Measurements from ENCODE around the gene PSMD8.

PSMD8 gene

DNA sequence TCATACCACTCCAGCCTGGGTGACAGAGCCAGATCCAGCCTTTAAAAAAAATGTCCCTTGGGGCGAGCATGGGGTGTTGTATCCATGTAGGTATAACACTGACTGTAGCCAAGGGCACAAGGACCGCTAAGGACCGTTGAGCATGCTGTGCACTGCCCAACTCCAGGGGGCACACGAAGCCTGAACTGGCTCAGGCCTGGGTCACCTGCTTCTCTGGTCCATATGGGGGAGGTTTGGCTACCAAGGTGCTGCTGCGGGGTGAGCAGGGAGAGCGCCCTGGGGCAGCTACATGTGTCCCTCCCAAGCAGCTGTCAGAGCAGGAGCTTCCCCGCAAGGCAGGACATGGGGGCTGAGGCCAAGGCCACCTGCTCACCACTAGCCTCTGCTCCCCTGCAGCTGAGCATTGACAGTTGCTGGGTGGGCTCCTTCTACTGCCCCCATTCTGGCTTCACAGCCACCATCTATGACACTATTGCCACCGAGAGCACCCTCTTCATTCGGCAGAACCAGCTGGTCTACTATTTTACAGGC is 22.4 kb upstream of the PSMD8 start:
- Histone ChIP-seq H2BK120ac (ENCODE audit: low read depth, low read length) (no peak overlapping the region), H3K4me2 (ENCODE audit: insufficient read depth, low read length, poor library complexity, severe bottlenecking) (no peak overlapping the region), H4K91ac (ENCODE audit: low read depth, low read length, poor library complexity) (no peak overlapping the region), H2AK5ac (ENCODE audit: low read depth, low read length) (peak overlapping the region; percentile 92), H3K36me3 (replicated peaks in 1 of 2; ENCODE audit: control insufficient read depth in 2 of 2, insufficient read depth in 2 of 2, low read length in 2 of 2) (no peaks in the 10 kb centered on the region), H3K27ac (replicated peaks; ENCODE audit: low read length) (no peak overlapping the region), H3K23ac (ENCODE audit: low read depth, low read length, poor library complexity) (peak overlapping the region; percentile 55), H3K9ac (ENCODE audit: low read depth, low read length, poor library complexity) (peak overlapping the region; percentile 12), H3K4me3 (ENCODE audit: low read length in 2 of 2) (no peak overlapping the region), H3K18ac (ENCODE audit: low read length) (peak overlapping the region; percentile 90), H2BK12ac (ENCODE audit: low read length) (no peak overlapping the region), H3K27me3 (ENCODE audit: control insufficient read depth in 3 of 3, insufficient read depth in 3 of 3, low read depth in 1 of 3, low read length in 3 of 3) (peaks cover 0 to 10% (median 3%) of the 10 kb centered on the region in 3 experiments), H3K79me1 (ENCODE audit: low read depth, low read length) (no peaks in the 10 kb centered on the region), H3K4ac (ENCODE audit: low read length) (no peak overlapping the region), H4K8ac (ENCODE audit: low read depth, low read length) (no peak overlapping the region), H2BK15ac (ENCODE audit: low read length) (peak overlapping the region; percentile 85), H3K9me3 (replicated peaks in 1 of 2; ENCODE audit: control insufficient read depth in 2 of 2, insufficient read depth in 1 of 2, low read depth in 1 of 2, low read length in 2 of 2) (no peaks in the 10 kb centered on the region), H2BK5ac (ENCODE audit: low read length) (no peak overlapping the region), H3K14ac (ENCODE audit: low read length) (peak overlapping the region; percentile 84), H2AFZ (ENCODE audit: low read length) (no peak overlapping the region), H3K4me1 (ENCODE audit: control insufficient read depth in 2 of 2, insufficient read depth in 1 of 2, low read depth in 1 of 2, low read length in 2 of 2) (peaks cover 0 to 5% of the 10 kb centered on the region in 2 donors)
- no peak for DNase-seq (ENCODE audit: low spot score)
- WGBS, 2 donors (ENCODE audit: extremely low coverage in 2 of 2, insufficient read length in 2 of 2, insufficient replicate concordance in 1 of 2) = no CpG with 5 or more reads among the region's 9 CpGs

GRCh38 chr19:38352611-38353010 is 21.8 kb upstream of the PSMD8 start:
- no peak overlapping the region for H2BK12ac ChIP-seq (ENCODE audit: low read length)
- H3K18ac ChIP-seq (ENCODE audit: low read length) = no peak overlapping the region
- H2BK15ac ChIP-seq (ENCODE audit: low read length) = no peak overlapping the region
- no peak overlapping the region for H3K4me3 ChIP-seq (ENCODE audit: low read length in 2 of 2)
- no peaks in the 10 kb centered on the region for H3K9me3 ChIP-seq (replicated peaks in 1 of 2; ENCODE audit: control insufficient read depth in 2 of 2, insufficient read depth in 1 of 2, low read depth in 1 of 2, low read length in 2 of 2)
- no peak overlapping the region for H4K91ac ChIP-seq (ENCODE audit: low read depth, low read length, poor library complexity)
- H3K4me1 ChIP-seq (ENCODE audit: control insufficient read depth in 2 of 2, insufficient read depth in 1 of 2, low read depth in 1 of 2, low read length in 2 of 2) = peaks cover 0 to 5% of the 10 kb centered on the region in 2 donors
- H3K27ac ChIP-seq (replicated peaks; ENCODE audit: low read length) = no peak overlapping the region
- H3K4ac ChIP-seq (ENCODE audit: low read length) = no peak overlapping the region
- no peaks in the 10 kb centered on the region for H3K36me3 ChIP-seq (replicated peaks in 1 of 2; ENCODE audit: control insufficient read depth in 2 of 2, insufficient read depth in 2 of 2, low read length in 2 of 2)
- no peak for DNase-seq (ENCODE audit: low spot score)
- no CpG with 5 or more reads among the region's 8 CpGs for WGBS, 2 donors (ENCODE audit: extremely low coverage in 2 of 2, insufficient read length in 2 of 2, insufficient replicate concordance in 1 of 2)
- H3K14ac ChIP-seq (ENCODE audit: low read length) = no peak overlapping the region
- H3K27me3 ChIP-seq (ENCODE audit: control insufficient read depth in 3 of 3, insufficient read depth in 3 of 3, low read depth in 1 of 3, low read length in 3 of 3) = peaks cover 0 to 11% (median 3%) of the 10 kb centered on the region in 3 experiments
- no peak overlapping the region for H3K4me2 ChIP-seq (ENCODE audit: insufficient read depth, low read length, poor library complexity, severe bottlenecking)
- no peak overlapping the region for H3K23ac ChIP-seq (ENCODE audit: low read depth, low read length, poor library complexity)
- no peak overlapping the region for H2BK120ac ChIP-seq (ENCODE audit: low read depth, low read length)
- H2BK5ac ChIP-seq (ENCODE audit: low read length) = no peak overlapping the region
- H3K9ac ChIP-seq (ENCODE audit: low read depth, low read length, poor library complexity) = no peak overlapping the region
- no peak overlapping the region for H4K8ac ChIP-seq (ENCODE audit: low read depth, low read length)
- peak overlapping the region; percentile 92 for H2AK5ac ChIP-seq (ENCODE audit: low read depth, low read length)
- no peak overlapping the region for H2AFZ ChIP-seq (ENCODE audit: low read length)
- no peaks in the 10 kb centered on the region for H3K79me1 ChIP-seq (ENCODE audit: low read depth, low read length)

GRCh38 chr19:38355728-38356725 is 18.3 kb upstream of the PSMD8 start:
- Histone ChIP-seq H3K9me3 (replicated peaks in 1 of 2; ENCODE audit: control insufficient read depth in 2 of 2, insufficient read depth in 1 of 2, low read depth in 1 of 2, low read length in 2 of 2) (peaks cover 0 to 4% of the 10 kb centered on the region in 2 donors), H3K79me1 (ENCODE audit: low read depth, low read length) (no peaks in the 10 kb centered on the region), H3K4me2 (ENCODE audit: insufficient read depth, low read length, poor library complexity, severe bottlenecking) (no peak overlapping the region), H3K4ac (ENCODE audit: low read length) (no peak overlapping the region), H3K27me3 (ENCODE audit: control insufficient read depth in 3 of 3, insufficient read depth in 3 of 3, low read depth in 1 of 3, low read length in 3 of 3) (peaks cover 0 to 44% (median 19%) of the 10 kb centered on the region in 3 experiments), H3K9ac (ENCODE audit: low read depth, low read length, poor library complexity) (no peak overlapping the region), H2BK12ac (ENCODE audit: low read length) (no peak overlapping the region), H3K23ac (ENCODE audit: low read depth, low read length, poor library complexity) (peak overlapping the region; percentile 87), H3K18ac (ENCODE audit: low read length) (peak overlapping the region; percentile 54), H2AK5ac (ENCODE audit: low read depth, low read length) (peak overlapping the region; percentile 84), H3K4me1 (ENCODE audit: control insufficient read depth in 2 of 2, insufficient read depth in 1 of 2, low read depth in 1 of 2, low read length in 2 of 2) (peaks cover 0 to 5% of the 10 kb centered on the region in 2 donors), H3K36me3 (replicated peaks in 1 of 2; ENCODE audit: control insufficient read depth in 2 of 2, insufficient read depth in 2 of 2, low read length in 2 of 2) (no peaks in the 10 kb centered on the region), H4K8ac (ENCODE audit: low read depth, low read length) (no peak overlapping the region), H3K27ac (replicated peaks; ENCODE audit: low read length) (no peak overlapping the region), H2BK5ac (ENCODE audit: low read length) (no peak overlapping the region), H2AFZ (ENCODE audit: low read length) (no peak overlapping the region), H2BK120ac (ENCODE audit: low read depth, low read length) (no peak overlapping the region), H4K91ac (ENCODE audit: low read depth, low read length, poor library complexity) (no peak overlapping the region), H3K4me3 (ENCODE audit: low read length in 2 of 2) (peak overlapping the region in 1 of 2 donors; percentile 27), H2BK15ac (ENCODE audit: low read length) (no peak overlapping the region), H3K14ac (ENCODE audit: low read length) (peak overlapping the region; percentile 82)
- WGBS, 2 donors (ENCODE audit: extremely low coverage in 2 of 2, insufficient read length in 2 of 2, insufficient replicate concordance in 1 of 2) = no CpG with 5 or more reads among the region's 16 CpGs
- DNase-seq (ENCODE audit: low spot score) = no peak

GRCh38 chr19:38358071-38358470 is 16.3 kb upstream of the PSMD8 start:
- no peak overlapping the region for H2BK5ac ChIP-seq (ENCODE audit: low read length)
- peaks cover 4 to 9% of the 10 kb centered on the region in 2 donors for H3K4me1 ChIP-seq (ENCODE audit: control insufficient read depth in 2 of 2, insufficient read depth in 1 of 2, low read depth in 1 of 2, low read length in 2 of 2)
- H3K23ac ChIP-seq (ENCODE audit: low read depth, low read length, poor library complexity) = no peak overlapping the region
- no peak overlapping the region for H3K4me2 ChIP-seq (ENCODE audit: insufficient read depth, low read length, poor library complexity, severe bottlenecking)
- H2AFZ ChIP-seq (ENCODE audit: low read length) = no peak overlapping the region
- no peak overlapping the region for H4K8ac ChIP-seq (ENCODE audit: low read depth, low read length)
- H3K4ac ChIP-seq (ENCODE audit: low read length) = no peak overlapping the region
- H3K27ac ChIP-seq (replicated peaks; ENCODE audit: low read length) = no peak overlapping the region
- no peak overlapping the region for H2AK5ac ChIP-seq (ENCODE audit: low read depth, low read length)
- H2BK120ac ChIP-seq (ENCODE audit: low read depth, low read length) = no peak overlapping the region
- H3K18ac ChIP-seq (ENCODE audit: low read length) = no peak overlapping the region
- DNase-seq (ENCODE audit: low spot score) = no peak
- no peak overlapping the region for H2BK12ac ChIP-seq (ENCODE audit: low read length)
- no peak overlapping the region for H3K9ac ChIP-seq (ENCODE audit: low read depth, low read length, poor library complexity)
- WGBS, 2 donors (ENCODE audit: extremely low coverage in 2 of 2, insufficient read length in 2 of 2, insufficient replicate concordance in 1 of 2) = no CpG with 5 or more reads among the region's 5 CpGs
- no peaks in the 10 kb centered on the region for H3K36me3 ChIP-seq (replicated peaks in 1 of 2; ENCODE audit: control insufficient read depth in 2 of 2, insufficient read depth in 2 of 2, low read length in 2 of 2)
- H3K14ac ChIP-seq (ENCODE audit: low read length) = no peak overlapping the region
- H3K79me1 ChIP-seq (ENCODE audit: low read depth, low read length) = no peaks in the 10 kb centered on the region
- no peak overlapping the region for H2BK15ac ChIP-seq (ENCODE audit: low read length)
- no peak overlapping the region for H4K91ac ChIP-seq (ENCODE audit: low read depth, low read length, poor library complexity)
- peaks cover 0 to 50% (median 25%) of the 10 kb centered on the region in 3 experiments for H3K27me3 ChIP-seq (ENCODE audit: control insufficient read depth in 3 of 3, insufficient read depth in 3 of 3, low read depth in 1 of 3, low read length in 3 of 3)
- no peak overlapping the region for H3K4me3 ChIP-seq (ENCODE audit: low read length in 2 of 2)
- peaks cover 0 to 4% of the 10 kb centered on the region in 2 donors for H3K9me3 ChIP-seq (replicated peaks in 1 of 2; ENCODE audit: control insufficient read depth in 2 of 2, insufficient read depth in 1 of 2, low read depth in 1 of 2, low read length in 2 of 2)

Data from neuronal stem cell (in vitro differentiated cells).